ENCODE results near the gene INTS11. TPM values are rescaled to one million over a fixed set of nuclear protein-coding genes. Genes with fewer than 3 reads are reported as not detected.

INTS11 gene
- total and polyA plus RNA-seq, 2 of the 13 experiments (the other 11 are each of a cell fraction or from before 2014, with no cell fraction given): 52.8 to 94.8 TPM

DNA sequence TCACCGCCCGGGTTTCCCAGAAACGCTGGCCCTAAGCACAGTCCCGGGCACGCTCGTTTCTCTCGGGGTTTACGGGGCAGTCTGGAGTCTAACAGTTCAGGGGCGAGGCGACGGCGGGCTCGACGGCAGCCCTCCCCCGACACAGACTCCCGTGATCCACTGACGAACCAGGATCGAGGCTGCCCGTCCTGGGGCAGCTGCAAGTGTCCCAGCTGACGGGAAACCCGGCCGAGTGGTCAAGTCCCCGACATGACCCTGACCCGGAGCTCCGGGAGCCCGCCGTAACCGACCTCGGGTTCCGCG is 51.3 kb downstream of the INTS11 start:
- BruUV-seq (replicated peaks): no TSS peak
- Histone ChIP-seq H3K36me3 (replicated peaks in 1 of 2; ENCODE audit: control insufficient read depth in 1 of 2, insufficient read depth in 2 of 2, low read length in 2 of 2) (peaks cover 4 to 13% of the 10 kb centered on the region in 2 experiments; a peak in 2 of 5 replicates), H3K4me3 (replicated peaks in 1 of 3; ENCODE audit: insufficient read depth in 1 of 3, low read depth in 2 of 3, low read length in 3 of 3) (peak overlapping the region; percentile 76 to 89 (median 82)), H4K20me1 (ENCODE audit: insufficient read depth, low read length) (peaks cover 21% of the 10 kb centered on the region; the same call in 1 of the 2 replicates), H3K27me3 (ENCODE audit: control insufficient read depth in 1 of 2, insufficient read depth in 2 of 2, low read length in 2 of 2) (no peaks in the 10 kb centered on the region; a peak in 1 of 5 replicates), H3K9me3 (ENCODE audit: low read length) (no peaks in the 10 kb centered on the region), H3K79me2 (ENCODE audit: insufficient read depth, low read length) (peaks cover 42% of the 10 kb centered on the region), H3K4me2 (ENCODE audit: low read depth, low read length) (peak overlapping the region; percentile 94), H3K9ac (ENCODE audit: insufficient read depth, low read depth, low read length) (peak overlapping the region; percentile 94), H3K4me1 (ENCODE audit: insufficient read depth, low read length) (peaks cover 48% of the 10 kb centered on the region), H2AFZ (ENCODE audit: low read length) (no peak overlapping the region), H3K27ac (ENCODE audit: extremely low read length, insufficient read depth, low read length) (peak overlapping the region; percentile 64)
- no peak for ATAC-seq
- no peak for FAIRE-seq
- WGBS (ENCODE audit: low lambda C conversion rate): no CpG with 5 or more reads among the region's 31 CpGs
- ChIA-PET POLR2A (interaction anchor here (0.7 to 2.2 kb wide), 13 partner anchors 9 to 272 kb away, joined by 3 to 11 read pairs (median 4); partner anchors contain the start of gene SDF4), CTCF (ENCODE audit: low intra/inter-chr PET ratio, low total read pairs) (no interaction called here)
- intact Hi-C loops (cut with micrococcal nuclease; ENCODE audit: unreplicated experiment): no loop called here
- no peak for DNase-seq (ENCODE audit: low spot score)
- in situ Hi-C loops (cut with HindIII; ENCODE audit: extremely low pct_ligation_motif_present, low pct_unique_long_range_greater_than_20kb): no loop called here
- TF ChIP-seq ARNT2 (CRISPR knock-in tag; IDR thresholded peaks at IDR 0.05; ENCODE audit: low read depth) (no peak), CREM (IDR thresholded peaks at IDR 0.05) (no peak), CREM (CRISPR knock-in tag; IDR thresholded peaks at IDR 0.05) (no peak), HMG20A (CRISPR knock-in tag; IDR thresholded peaks at IDR 0.05; ENCODE audit: borderline replicate concordance) (no peak), ZNF782 (CRISPR knock-in tag; IDR thresholded peaks at IDR 0.05; ENCODE audit: borderline replicate concordance) (no peak), MED1 (CRISPR knock-in tag; IDR thresholded peaks at IDR 0.05) (no peak), BHLHE40 (IDR thresholded peaks at IDR 0.05; ENCODE audit: low read length) (no peak), ZNF12 (CRISPR knock-in tag; IDR thresholded peaks at IDR 0.05) (no peak), FOSL1 (CRISPR knock-in tag; IDR thresholded peaks at IDR 0.05; ENCODE audit: borderline replicate concordance) (0 out of 2 replicates have a peak, but pooled peaks have one; percentile 3), DR1 (CRISPR knock-in tag; IDR thresholded peaks at IDR 0.05) (no peak), ZNF460 (CRISPR knock-in tag; IDR thresholded peaks at IDR 0.05; ENCODE audit: borderline replicate concordance) (no peak), ZNF335 (CRISPR knock-in tag; IDR thresholded peaks at IDR 0.05) (0 out of 2 replicates have a peak, but pooled peaks have one; percentile 7), SP2 (CRISPR knock-in tag; IDR thresholded peaks at IDR 0.05) (no peak), ZNF543 (CRISPR knock-in tag; IDR thresholded peaks at IDR 0.05) (no peak), ZSCAN31 (CRISPR knock-in tag; IDR thresholded peaks at IDR 0.05; ENCODE audit: low read depth) (no peak), ZNF121 (CRISPR knock-in tag; IDR thresholded peaks at IDR 0.05) (no peak)
- TF ChIP-seq, protein P1, sequence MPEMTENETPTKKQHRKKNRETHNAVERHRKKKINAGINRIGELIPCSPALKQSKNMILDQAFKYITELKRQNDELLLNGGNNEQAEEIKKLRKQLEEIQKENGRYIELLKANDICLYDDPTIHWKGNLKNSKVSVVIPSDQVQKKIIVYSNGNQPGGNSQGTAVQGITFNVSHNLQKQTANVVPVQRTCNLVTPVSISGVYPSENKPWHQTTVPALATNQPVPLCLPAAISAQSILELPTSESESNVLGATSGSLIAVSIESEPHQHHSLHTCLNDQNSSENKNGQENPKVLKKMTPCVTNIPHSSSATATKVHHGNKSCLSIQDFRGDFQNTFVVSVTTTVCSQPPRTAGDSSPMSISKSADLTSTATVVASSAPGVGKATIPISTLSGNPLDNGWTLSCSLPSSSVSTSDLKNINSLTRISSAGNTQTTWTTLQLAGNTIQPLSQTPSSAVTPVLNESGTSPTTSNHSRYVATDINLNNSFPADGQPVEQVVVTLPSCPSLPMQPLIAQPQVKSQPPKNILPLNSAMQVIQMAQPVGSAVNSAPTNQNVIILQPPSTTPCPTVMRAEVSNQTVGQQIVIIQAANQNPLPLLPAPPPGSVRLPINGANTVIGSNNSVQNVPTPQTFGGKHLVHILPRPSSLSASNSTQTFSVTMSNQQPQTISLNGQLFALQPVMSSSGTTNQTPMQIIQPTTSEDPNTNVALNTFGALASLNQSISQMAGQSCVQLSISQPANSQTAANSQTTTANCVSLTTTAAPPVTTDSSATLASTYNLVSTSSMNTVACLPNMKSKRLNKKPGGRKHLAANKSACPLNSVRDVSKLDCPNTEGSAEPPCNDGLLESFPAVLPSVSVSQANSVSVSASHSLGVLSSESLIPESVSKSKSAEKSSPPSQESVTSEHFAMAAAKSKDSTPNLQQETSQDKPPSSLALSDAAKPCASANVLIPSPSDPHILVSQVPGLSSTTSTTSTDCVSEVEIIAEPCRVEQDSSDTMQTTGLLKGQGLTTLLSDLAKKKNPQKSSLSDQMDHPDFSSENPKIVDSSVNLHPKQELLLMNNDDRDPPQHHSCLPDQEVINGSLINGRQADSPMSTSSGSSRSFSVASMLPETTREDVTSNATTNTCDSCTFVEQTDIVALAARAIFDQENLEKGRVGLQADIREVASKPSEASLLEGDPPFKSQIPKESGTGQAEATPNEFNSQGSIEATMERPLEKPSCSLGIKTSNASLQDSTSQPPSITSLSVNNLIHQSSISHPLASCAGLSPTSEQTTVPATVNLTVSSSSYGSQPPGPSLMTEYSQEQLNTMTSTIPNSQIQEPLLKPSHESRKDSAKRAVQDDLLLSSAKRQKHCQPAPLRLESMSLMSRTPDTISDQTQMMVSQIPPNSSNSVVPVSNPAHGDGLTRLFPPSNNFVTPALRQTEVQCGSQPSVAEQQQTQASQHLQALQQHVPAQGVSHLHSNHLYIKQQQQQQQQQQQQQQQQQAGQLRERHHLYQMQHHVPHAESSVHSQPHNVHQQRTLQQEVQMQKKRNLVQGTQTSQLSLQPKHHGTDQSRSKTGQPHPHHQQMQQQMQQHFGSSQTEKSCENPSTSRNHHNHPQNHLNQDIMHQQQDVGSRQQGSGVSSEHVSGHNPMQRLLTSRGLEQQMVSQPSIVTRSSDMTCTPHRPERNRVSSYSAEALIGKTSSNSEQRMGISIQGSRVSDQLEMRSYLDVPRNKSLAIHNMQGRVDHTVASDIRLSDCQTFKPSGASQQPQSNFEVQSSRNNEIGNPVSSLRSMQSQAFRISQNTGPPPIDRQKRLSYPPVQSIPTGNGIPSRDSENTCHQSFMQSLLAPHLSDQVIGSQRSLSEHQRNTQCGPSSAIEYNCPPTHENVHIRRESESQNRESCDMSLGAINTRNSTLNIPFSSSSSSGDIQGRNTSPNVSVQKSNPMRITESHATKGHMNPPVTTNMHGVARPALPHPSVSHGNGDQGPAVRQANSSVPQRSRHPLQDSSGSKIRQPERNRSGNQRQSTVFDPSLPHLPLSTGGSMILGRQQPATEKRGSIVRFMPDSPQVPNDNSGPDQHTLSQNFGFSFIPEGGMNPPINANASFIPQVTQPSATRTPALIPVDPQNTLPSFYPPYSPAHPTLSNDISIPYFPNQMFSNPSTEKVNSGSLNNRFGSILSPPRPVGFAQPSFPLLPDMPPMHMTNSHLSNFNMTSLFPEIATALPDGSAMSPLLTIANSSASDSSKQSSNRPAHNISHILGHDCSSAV (CRISPR knock-in tag; IDR thresholded peaks at IDR 0.05; ENCODE audit: borderline replicate concordance): no peak
- TF ChIP-seq, protein P2, sequence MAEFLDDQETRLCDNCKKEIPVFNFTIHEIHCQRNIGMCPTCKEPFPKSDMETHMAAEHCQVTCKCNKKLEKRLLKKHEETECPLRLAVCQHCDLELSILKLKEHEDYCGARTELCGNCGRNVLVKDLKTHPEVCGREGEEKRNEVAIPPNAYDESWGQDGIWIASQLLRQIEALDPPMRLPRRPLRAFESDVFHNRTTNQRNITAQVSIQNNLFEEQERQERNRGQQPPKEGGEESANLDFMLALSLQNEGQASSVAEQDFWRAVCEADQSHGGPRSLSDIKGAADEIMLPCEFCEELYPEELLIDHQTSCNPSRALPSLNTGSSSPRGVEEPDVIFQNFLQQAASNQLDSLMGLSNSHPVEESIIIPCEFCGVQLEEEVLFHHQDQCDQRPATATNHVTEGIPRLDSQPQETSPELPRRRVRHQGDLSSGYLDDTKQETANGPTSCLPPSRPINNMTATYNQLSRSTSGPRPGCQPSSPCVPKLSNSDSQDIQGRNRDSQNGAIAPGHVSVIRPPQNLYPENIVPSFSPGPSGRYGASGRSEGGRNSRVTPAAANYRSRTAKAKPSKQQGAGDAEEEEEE (CRISPR knock-in tag; IDR thresholded peaks at IDR 0.05; ENCODE audit: borderline replicate concordance): no peak
